Epithelial cell of proximal tubule (primary cell): ENCODE data around the gene MIA2. TPM values are rescaled to one million over a fixed set of nuclear protein-coding genes. Genes with fewer than 3 reads are reported as not detected.

ENCODE experiments used
- DNase-seq: peaks from one replicate; pipeline ENCODE4 v3.0.0-alpha.2; 2011; ENCODE audit warnings: low read depth
- H3K4me3 ChIP-seq: 2 replicates; pipeline ENCODE4 v1.5.1; 2011; ENCODE audit warnings: low read depth, mild to moderate bottlenecking, low read length
- CTCF ChIP-seq: conservative IDR thresholded peaks from 2 replicates; pipeline ENCODE4 v1.5.1; 2012; ENCODE audit warnings: low read depth, mild to moderate bottlenecking, low read length
- total RNA-seq: library from RNA; depleted of rRNA; stranded (reverse); fragments of >200 nt; gene quantifications from 2 replicates; pipeline ENCODE4 v1.2.3, GENCODE V29; 2015

MIA2 gene
- total RNA-seq, 1 donor from 2014 or later = 10.4 TPM

- TF ChIP-seq CTCF = peak; percentile 28
- no peak overlapping the region for H3K4me3 ChIP-seq
- DNase-seq = no peak
These were observed 183.3 kb downstream of the MIA2 start for GRCh38 chr14:39417014-39417413.

GRCh38 chr14:39419272-39419671 lies 185.6 kb downstream of the MIA2 start:
- TF ChIP-seq CTCF = no peak
- DNase-seq = no peak
- no peak overlapping the region for H3K4me3 ChIP-seq

DNA sequence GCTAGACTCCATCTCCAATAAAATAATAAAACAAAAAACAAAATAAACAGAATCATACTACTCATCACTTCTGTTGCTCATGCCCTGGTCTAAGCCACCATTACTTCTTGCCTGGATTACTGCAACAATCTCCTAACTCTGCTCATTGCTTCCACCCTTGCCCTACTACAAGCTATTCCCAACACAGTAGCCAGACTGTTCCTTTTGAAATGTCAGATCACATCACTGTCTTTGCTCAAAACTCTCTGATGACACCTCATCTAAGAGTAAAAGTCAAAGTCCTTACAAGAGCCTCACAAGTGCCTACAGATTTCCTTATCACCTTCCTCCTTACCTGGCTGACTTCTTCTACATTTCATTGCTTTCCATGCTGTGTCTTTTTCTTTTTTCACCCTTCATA lies 188.5 kb downstream of the MIA2 start:
- no peak for DNase-seq
- no peak overlapping the region for H3K4me3 ChIP-seq
- TF ChIP-seq CTCF = no peak

DNA sequence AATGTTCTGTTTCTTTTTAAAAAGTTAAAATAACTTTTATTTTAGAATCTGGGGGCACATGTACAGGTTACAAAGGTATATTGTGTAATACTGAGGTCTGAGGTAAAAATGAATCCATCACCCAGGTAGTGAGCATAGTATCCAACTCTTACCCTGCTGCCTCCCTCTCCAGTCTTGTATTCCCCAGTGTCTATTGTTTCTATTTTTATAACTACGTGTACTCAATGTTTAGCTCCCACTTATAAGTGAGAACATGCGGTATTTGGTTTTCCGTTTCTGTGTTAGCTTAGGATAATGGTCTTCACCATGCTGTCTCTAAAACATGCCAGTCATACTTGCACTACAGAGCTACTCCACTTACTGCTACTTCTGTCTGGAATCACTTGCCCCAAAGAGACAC lies 190.1 kb downstream of the MIA2 start:
- no peak overlapping the region for H3K4me3 ChIP-seq
- no peak for TF ChIP-seq CTCF
- DNase-seq = no peak

DNA sequence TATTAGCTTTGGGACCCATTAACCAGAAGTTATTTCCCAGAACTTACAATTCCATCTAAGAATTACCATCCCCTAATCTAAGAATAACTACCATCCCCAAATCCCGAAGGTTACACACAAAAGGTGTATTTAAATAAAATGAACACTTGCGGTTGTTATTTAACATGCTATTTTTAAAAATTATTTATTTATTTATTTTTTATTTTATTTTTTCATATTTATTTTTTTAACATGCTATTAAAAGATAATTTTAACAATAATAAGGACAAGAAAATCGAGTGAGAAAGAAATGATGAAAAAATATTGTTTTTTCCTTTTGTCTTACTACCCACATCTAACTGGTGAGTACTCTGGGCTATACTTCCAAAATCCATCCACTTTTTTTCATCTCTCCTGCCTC lies 192.2 kb downstream of the MIA2 start:
- TF ChIP-seq CTCF = no peak
- DNase-seq = no peak

DNA sequence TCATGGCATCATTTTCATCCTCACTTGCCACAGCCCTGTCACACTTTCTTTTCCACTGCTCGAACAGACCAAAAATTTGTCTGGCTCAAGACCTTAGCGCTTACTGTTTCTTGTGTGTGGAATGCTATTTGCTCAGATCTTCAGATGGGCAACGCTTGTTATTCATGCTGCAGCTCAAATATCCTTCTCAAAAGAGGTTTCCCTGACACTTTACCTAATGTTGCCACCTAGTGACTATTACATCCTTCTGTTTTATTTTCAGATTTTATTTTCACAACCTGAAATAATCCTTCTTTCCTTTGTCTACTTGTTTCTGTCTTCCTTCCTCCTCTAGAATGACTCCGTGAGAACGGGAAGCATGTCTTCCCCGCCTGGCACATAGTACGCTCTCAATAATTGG lies 192.9 kb downstream of the MIA2 start:
- no peak for DNase-seq
- H3K4me3 ChIP-seq = no peak overlapping the region
- peak; percentile 40 for TF ChIP-seq CTCF

More for the DNA sequence above, 192.2 kb downstream of the MIA2 start:
- no peak overlapping the region for H3K4me3 ChIP-seq

DNA sequence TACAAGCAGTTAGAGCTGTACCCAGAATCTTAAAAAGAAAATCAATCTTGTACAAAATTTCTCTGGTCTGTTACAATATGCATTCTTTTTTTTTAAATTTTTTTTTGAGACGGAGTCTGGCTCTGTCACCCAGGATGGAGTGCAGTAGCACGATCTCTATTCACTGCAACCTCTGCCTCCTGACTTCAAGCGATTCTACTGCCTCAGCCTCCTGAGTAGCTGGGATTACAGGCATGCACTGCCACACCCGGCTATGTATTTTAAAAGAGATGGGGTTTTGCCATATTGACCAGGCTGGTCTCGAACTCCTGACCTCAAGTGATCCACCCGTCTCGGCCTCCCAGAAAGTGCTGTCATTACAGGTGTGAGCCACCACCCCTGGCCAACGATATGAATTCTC lies 194.4 kb downstream of the MIA2 start:
- H3K4me3 ChIP-seq = no peak overlapping the region
- no peak for TF ChIP-seq CTCF
- DNase-seq = no peak
